Progenitor cell of endocrine pancreas (in vitro differentiated cells): ENCODE results near the gene PCGF1. TPM values are rescaled to one million over a fixed set of nuclear protein-coding genes. Genes with fewer than 3 reads are reported as not detected.
A peak's percentile ranks its signal among the peaks of the same experiment; 100 is the strongest.
"Not testable (repeated sequence)": the region's sequence is repeated elsewhere in the genome, so short reads cannot be mapped to it uniquely, and the experiment has no call there.

Experiments used
- DNase-seq: peaks from one replicate; pipeline ENCODE4 v3.0.0; 2021; ENCODE audit warnings: low spot score; ENCODE audit not compliant: unreplicated experiment
- H3K27ac Mint-ChIP-seq: 2 replicates; pipeline ENCODE4 v1.8.0; 2021; ENCODE audit warnings: mild to moderate bottlenecking, moderate library complexity, mixed read lengths
- H3K27me3 Mint-ChIP-seq: 2 replicates; pipeline ENCODE4 v1.8.0; 2021; ENCODE audit warnings: mixed read lengths
- H3K36me3 Mint-ChIP-seq: 2 replicates; pipeline ENCODE4 v1.8.0; 2022; ENCODE audit warnings: mixed read lengths; ENCODE audit not compliant: insufficient read depth
- H3K4me1 Mint-ChIP-seq: 2 replicates; pipeline ENCODE4 v1.8.0; 2021; ENCODE audit warnings: low read depth, mixed read lengths
- H3K4me3 Mint-ChIP-seq: 2 replicates; pipeline ENCODE4 v1.8.0; 2021; ENCODE audit warnings: low read depth, mild to moderate bottlenecking, moderate library complexity, mixed read lengths
- H3K9me3 Mint-ChIP-seq: 2 replicates; pipeline ENCODE4 v1.8.0; 2021; ENCODE audit warnings: low read depth, mixed read lengths
- total RNA-seq: library from RNA; stranded (reverse); gene quantifications from 2 replicates; pipeline ENCODE4 v1.2.1, GENCODE V29; 2021
- TF ChIP-seq, protein P1 (sequence below): fragments of 200-600 bp; sonication (generic); IDR thresholded peaks from one replicate; pipeline ENCODE4 v1.5.0; 2021; ENCODE audit warnings: antibody characterized with exemption, mild to moderate bottlenecking; ENCODE audit not compliant: unreplicated experiment

The PCGF1 gene
- total RNA-seq, 1 donor from 2014 or later, result 24.4 TPM

DNA sequence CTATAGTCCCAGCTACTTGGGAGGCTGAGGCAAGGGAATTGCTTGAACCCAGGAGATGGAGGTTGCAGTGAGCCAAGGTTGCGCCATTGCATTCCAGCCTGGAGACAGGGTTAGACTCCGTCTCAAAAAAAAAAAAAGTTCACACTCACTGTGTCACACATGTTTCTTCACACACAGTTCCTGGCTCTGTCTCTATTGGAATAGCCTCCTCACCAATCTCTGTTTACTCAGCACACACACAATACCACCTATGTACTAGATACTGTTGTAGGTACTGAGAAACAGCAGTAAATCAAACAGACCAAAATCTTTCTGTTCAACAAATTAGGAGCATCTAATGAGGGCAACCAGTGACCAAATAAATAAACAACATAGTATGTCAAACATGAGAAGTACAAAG lies 21.4 kb downstream of the PCGF1 start:
- TF ChIP-seq, protein P1, sequence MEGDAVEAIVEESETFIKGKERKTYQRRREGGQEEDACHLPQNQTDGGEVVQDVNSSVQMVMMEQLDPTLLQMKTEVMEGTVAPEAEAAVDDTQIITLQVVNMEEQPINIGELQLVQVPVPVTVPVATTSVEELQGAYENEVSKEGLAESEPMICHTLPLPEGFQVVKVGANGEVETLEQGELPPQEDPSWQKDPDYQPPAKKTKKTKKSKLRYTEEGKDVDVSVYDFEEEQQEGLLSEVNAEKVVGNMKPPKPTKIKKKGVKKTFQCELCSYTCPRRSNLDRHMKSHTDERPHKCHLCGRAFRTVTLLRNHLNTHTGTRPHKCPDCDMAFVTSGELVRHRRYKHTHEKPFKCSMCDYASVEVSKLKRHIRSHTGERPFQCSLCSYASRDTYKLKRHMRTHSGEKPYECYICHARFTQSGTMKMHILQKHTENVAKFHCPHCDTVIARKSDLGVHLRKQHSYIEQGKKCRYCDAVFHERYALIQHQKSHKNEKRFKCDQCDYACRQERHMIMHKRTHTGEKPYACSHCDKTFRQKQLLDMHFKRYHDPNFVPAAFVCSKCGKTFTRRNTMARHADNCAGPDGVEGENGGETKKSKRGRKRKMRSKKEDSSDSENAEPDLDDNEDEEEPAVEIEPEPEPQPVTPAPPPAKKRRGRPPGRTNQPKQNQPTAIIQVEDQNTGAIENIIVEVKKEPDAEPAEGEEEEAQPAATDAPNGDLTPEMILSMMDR, result no peak
- H3K36me3 Mint-ChIP-seq, result peaks cover 10% of the 10 kb centered on the region
- no peak overlapping the region for H3K4me3 Mint-ChIP-seq
- peaks cover 16% of the 10 kb centered on the region for H3K4me1 Mint-ChIP-seq
- DNase-seq, result no peak
- no peak overlapping the region for H3K27ac Mint-ChIP-seq
- H3K27me3 Mint-ChIP-seq, result no peaks in the 10 kb centered on the region
- H3K9me3 Mint-ChIP-seq, result no peaks in the 10 kb centered on the region

DNA sequence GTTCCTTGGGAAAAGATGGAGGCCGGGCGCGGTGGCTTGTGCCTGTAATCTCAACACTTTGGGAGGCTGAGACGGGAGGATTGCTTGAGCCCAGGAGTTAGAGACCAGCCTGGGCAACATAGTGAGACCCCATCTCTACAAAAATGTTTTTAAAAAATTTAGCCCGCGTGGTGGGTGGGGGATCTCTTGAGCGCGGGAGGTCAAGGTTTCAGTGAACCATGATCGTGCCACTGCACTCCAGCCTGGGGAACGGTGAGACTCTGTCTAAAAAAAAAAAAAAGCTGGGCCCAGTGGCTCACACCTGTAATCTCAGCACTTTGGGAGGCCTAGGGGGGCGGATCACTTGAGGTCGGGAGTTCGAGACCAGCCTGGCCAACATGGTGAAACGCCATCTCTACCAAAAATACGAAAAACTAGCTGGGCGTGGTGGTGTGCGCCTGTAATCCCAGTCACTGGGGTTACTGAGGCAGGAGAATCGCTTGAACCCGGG lies 23.8 kb downstream of the PCGF1 start:
- peak overlapping the region; percentile 96 for H3K4me3 Mint-ChIP-seq
- not testable (repeated sequence) for DNase-seq, H3K36me3 Mint-ChIP-seq, H3K9me3 Mint-ChIP-seq, H3K27me3 Mint-ChIP-seq
- H3K4me1 Mint-ChIP-seq, result peaks cover 14% of the 10 kb centered on the region
- H3K27ac Mint-ChIP-seq, result peak overlapping the region; percentile 98

DNA sequence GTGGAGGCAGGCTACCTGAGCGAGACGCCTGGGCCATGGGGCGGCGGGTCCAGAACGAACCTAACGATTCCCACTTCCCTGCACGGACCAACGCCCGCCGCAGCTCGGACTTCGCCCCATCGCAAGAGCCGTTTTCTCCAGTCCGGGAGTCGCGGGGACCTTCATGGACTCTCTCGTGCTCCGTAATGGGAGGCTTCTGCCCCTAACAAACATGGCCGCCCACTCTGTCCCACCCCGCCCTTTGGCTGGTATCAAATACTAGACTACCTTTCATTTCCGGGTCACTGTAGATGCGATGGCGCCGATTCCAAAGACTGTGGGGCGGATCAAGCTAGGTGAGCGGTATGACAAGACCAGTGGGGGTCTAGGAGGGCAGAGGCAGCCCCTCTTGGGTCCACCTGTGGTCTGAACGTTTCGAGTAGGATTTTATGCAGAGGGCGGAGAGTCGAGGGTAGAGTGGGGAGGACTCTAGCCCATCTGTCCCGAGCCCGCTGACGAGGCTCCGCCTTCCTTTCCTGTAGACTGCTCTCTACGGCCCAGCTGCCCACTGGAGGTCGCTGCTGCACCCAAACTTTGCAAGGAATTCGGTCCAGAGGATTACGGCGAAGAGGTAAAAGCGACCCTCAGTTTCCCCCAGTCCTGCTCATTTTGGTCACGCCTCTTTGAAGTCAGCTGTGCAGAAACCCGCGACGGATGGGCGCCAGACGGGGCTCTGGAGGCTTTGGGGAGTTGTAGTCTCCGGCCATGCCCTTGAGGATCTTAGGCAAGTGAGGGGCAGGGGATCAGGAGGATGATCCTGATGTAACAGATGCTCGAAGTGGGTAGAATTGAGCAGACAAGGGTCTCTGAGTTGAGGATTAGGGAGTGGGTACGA lies 24.5 kb downstream of the PCGF1 start, which contains the start of the genes CCDC142 and TTC31:
Gene CCDC142 (minus strand): TSS at position 198 of the 874 bp plus-strand sequence. CDS start 161 bp downstream, at position 37.
Gene TTC31 (plus strand): TSS at position 281 of the 874 bp plus-strand sequence. CDS start 15 bp downstream, at position 296.
- no peaks in the 10 kb centered on the region for H3K9me3 Mint-ChIP-seq
- H3K36me3 Mint-ChIP-seq, result peaks cover 8% of the 10 kb centered on the region
- H3K4me1 Mint-ChIP-seq, result peaks cover 14% of the 10 kb centered on the region
- H3K4me3 Mint-ChIP-seq, result peak within 1 kb of the TSS; percentile 96
- H3K27me3 Mint-ChIP-seq, result no peaks in the 10 kb centered on the region
- peak within 1 kb of the TSS; percentile 98 for H3K27ac Mint-ChIP-seq
- TF ChIP-seq, protein P1, result peak; percentile 94
- DNase-seq, result peak; percentile 86

DNA sequence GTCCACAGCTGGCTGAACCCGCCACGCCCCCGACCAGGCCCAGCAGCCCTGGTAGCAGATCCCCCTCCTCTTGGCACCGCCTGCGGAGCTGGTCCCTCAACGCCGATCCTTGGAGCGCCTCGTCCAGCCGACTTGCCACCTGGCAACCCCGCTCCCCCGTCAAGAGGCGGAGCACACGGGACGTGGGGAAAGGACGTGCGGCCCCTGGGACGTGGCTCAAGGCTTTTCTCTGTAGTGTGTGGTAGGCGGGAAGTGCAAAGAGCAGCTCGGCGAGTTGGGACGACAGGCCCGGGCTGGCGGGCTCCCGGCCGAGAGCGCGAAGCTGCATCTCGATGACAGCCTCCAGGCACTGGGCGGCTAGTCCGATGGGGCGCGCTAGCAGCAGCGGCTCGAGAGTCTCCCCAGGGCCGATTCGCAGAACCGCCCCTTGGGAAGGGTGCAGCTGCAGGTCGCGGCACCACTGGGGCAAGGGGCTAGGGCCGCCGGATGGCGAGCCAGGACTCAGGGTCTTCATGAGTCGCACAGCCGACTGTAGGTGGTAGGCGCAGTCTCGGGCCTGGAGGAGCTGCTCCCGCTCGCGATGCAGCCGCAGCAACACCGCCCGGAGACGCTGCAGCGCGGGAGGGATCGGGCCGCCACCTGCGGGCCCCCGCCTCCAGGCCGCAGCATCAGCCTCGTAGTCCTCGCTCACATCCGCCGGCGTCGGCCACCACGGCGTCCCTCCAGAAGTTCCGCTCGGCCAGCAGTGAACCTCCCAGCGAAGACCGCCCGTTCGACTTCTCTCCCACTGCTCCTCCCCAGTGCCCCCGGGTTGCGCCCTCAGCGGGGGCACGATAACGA lies 25.3 kb downstream of the PCGF1 start:
- no peak for DNase-seq
- TF ChIP-seq, protein P1, result no peak
- H3K9me3 Mint-ChIP-seq, result no peaks in the 10 kb centered on the region
- H3K27me3 Mint-ChIP-seq, result no peaks in the 10 kb centered on the region
- H3K27ac Mint-ChIP-seq, result peak overlapping the region; percentile 98
- peaks cover 8% of the 10 kb centered on the region for H3K36me3 Mint-ChIP-seq
- H3K4me1 Mint-ChIP-seq, result peaks cover 14% of the 10 kb centered on the region
- H3K4me3 Mint-ChIP-seq, result peak overlapping the region; percentile 96

DNA sequence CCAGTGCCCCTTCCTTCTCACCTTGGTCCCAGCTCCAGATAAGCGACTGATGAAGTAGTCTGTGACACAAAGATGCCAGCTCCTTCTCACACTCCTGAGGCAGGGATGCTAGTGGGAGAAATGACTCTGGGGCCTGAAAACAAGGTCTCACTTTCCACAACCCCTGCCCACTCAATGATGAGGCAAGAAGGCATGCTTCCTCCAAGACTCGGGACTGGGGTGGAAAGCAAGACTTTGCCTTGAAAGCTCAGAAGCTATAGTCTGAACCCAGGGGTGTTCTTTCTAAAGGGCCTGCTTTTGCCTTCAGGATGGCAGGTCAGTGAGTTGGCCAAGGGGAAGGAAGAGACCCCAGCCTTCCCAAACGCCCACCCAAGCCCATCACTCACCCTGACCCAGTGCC lies 26.1 kb downstream of the PCGF1 start:
- peaks cover 6% of the 10 kb centered on the region for H3K36me3 Mint-ChIP-seq
- H3K27ac Mint-ChIP-seq, result no peak overlapping the region
- H3K4me3 Mint-ChIP-seq, result peak overlapping the region; percentile 96
- TF ChIP-seq, protein P1, result no peak
- peaks cover 14% of the 10 kb centered on the region for H3K4me1 Mint-ChIP-seq
- no peaks in the 10 kb centered on the region for H3K27me3 Mint-ChIP-seq
- no peaks in the 10 kb centered on the region for H3K9me3 Mint-ChIP-seq
- DNase-seq, result no peak
